Nephron progenitor cell (in vitro differentiated cells): ENCODE results near the gene ZNF771.
A peak's percentile ranks its signal among the peaks of the same experiment; 100 is the strongest.

Source experiments
- DNase-seq: peaks from one replicate; pipeline ENCODE4 v3.0.0; 2021
- H3K27ac Mint-ChIP-seq: 2 replicates; pipeline ENCODE4 v1.8.0; 2021; ENCODE audit warnings: mild to moderate bottlenecking, moderate library complexity, mixed read lengths
- H3K27me3 Mint-ChIP-seq: 2 replicates; pipeline ENCODE4 v1.8.0; 2021; ENCODE audit warnings: mild to moderate bottlenecking, low read depth, mixed read lengths; ENCODE audit not compliant: poor library complexity
- H3K36me3 Mint-ChIP-seq: 2 replicates; pipeline ENCODE4 v1.8.0; 2021; ENCODE audit warnings: low read depth, mixed read lengths
- H3K4me1 Mint-ChIP-seq: 2 replicates; pipeline ENCODE4 v1.8.0; 2021; ENCODE audit warnings: mixed read lengths
- H3K4me3 Mint-ChIP-seq: 2 replicates; pipeline ENCODE4 v1.8.0; 2021; ENCODE audit warnings: mild to moderate bottlenecking, moderate library complexity, mixed read lengths
- H3K9me3 Mint-ChIP-seq: 2 replicates; pipeline ENCODE4 v1.8.0; 2021; ENCODE audit warnings: mild to moderate bottlenecking, moderate library complexity, mixed read lengths
- CTCF ChIP-seq: fragments of 200-600 bp; sonication (generic); IDR thresholded peaks from 2 replicates; pipeline ENCODE4 v1.5.0; 2021; ENCODE audit warnings: antibody characterized with exemption

The ZNF771 gene

GRCh38 chr16:30416047-30416603, 8.7 kb downstream of the ZNF771 start:
- no peak for TF ChIP-seq CTCF
- H3K4me3 Mint-ChIP-seq: no peak overlapping the region
- peaks cover 50% of the 10 kb centered on the region for H3K36me3 Mint-ChIP-seq
- H3K4me1 Mint-ChIP-seq: peaks cover 12% of the 10 kb centered on the region
- peaks cover 6% of the 10 kb centered on the region for H3K27me3 Mint-ChIP-seq
- H3K27ac Mint-ChIP-seq: no peak overlapping the region
- no peaks in the 10 kb centered on the region for H3K9me3 Mint-ChIP-seq
- no peak for DNase-seq

- Mint-ChIP-seq H3K4me1 (peaks cover 11% of the 10 kb centered on the region), H3K27me3 (peaks cover 6% of the 10 kb centered on the region), H3K36me3 (peaks cover 50% of the 10 kb centered on the region), H3K27ac (no peak overlapping the region), H3K4me3 (peak overlapping the region; percentile 5), H3K9me3 (no peaks in the 10 kb centered on the region)
- no peak for TF ChIP-seq CTCF
- DNase-seq: no peak
These were observed 9.5 kb downstream of the ZNF771 start for GRCh38 chr16:30416624-30417528.

GRCh38 chr16:30417529-30418349, 10.3 kb downstream of the ZNF771 start:
- Mint-ChIP-seq H3K27me3 (peaks cover 6% of the 10 kb centered on the region), H3K27ac (no peak overlapping the region), H3K4me3 (peak overlapping the region; percentile 63), H3K36me3 (peaks cover 49% of the 10 kb centered on the region), H3K9me3 (no peaks in the 10 kb centered on the region), H3K4me1 (peaks cover 6% of the 10 kb centered on the region)
- no peak for TF ChIP-seq CTCF
- DNase-seq: peak; percentile 86

DNA sequence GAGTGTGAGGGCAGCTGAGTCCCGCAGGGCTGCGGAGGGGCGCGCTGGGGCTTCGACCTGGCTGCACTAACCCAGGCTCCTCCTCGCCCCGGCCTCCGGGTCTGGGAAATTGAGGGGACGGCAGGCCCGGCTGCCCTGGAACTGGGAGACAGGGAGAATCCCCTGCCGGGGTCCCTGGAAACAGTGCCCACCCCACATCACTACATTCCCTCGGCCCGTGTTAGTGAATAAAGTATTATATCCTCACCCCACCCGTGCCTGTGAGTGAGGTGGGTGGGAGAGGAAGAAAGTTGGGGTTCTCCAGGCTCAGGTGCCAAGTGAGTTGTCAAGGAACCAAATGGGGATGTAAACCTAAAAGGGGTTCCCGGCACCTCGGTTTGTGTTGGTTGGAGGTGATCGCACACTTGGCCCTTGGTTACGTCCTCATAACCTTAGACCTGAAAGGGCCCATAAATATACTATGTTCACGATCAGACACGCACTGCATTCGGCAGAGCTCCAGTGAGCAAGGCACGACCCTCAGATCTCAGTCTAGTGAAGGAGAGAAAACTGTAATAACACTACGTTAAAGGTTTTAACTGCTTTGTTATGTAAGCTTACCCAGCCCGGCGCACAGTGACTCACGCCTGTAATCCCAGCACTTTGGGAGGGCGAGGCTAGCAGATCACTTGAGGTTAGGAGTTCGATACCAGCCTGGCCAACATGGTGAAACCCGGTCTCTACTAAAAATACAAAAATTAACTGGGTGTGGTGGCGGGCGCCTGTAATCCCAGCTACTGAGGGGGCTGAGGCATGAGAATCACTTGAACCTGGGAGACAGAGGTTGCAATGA, 11.2 kb downstream of the ZNF771 start:
- no peak for TF ChIP-seq CTCF
- Mint-ChIP-seq H3K27me3 (peaks cover 6% of the 10 kb centered on the region), H3K27ac (no peak overlapping the region), H3K4me1 (peaks cover 6% of the 10 kb centered on the region), H3K9me3 (no peaks in the 10 kb centered on the region), H3K4me3 (peak overlapping the region; percentile 63), H3K36me3 (peaks cover 49% of the 10 kb centered on the region)
- no peak for DNase-seq

DNA sequence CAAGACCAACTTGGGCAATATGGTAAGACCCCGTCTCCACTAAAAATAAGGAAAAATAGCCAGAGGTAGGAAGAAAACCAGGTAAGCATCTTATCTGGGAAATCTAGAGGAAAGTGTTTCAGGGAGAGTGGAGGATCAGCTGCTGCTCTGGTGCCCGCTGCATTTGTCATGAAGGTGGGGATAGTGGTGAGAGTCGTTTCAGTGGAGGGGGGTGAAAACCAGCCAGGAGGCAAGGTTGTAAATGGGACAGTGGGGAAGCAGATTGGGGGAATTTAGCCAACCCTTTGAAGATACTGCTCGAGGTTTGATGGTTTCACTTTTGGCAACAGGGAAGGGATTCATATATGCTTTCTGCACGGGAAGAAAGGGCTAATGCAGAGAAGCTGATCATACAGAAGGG, 13.6 kb downstream of the ZNF771 start:
- H3K27me3 Mint-ChIP-seq: no peaks in the 10 kb centered on the region
- no peak for TF ChIP-seq CTCF
- H3K36me3 Mint-ChIP-seq: peaks cover 52% of the 10 kb centered on the region
- no peak overlapping the region for H3K27ac Mint-ChIP-seq
- no peaks in the 10 kb centered on the region for H3K9me3 Mint-ChIP-seq
- no peak overlapping the region for H3K4me3 Mint-ChIP-seq
- DNase-seq: no peak
- H3K4me1 Mint-ChIP-seq: peaks cover 10% of the 10 kb centered on the region
